GM20431 (cell line): ENCODE measurements around the gene HOXA10.

Experiments
- in situ Hi-C: fragments of 300-500 bp; cut with MseI, MboI; formaldehyde crosslinking; loops from one replicate; pipeline ENCODE4 v1.15.0; 2020; ENCODE audit warnings: low sequenced_read_pairs; ENCODE audit not compliant: unreplicated experiment

HOXA10 gene

DNA sequence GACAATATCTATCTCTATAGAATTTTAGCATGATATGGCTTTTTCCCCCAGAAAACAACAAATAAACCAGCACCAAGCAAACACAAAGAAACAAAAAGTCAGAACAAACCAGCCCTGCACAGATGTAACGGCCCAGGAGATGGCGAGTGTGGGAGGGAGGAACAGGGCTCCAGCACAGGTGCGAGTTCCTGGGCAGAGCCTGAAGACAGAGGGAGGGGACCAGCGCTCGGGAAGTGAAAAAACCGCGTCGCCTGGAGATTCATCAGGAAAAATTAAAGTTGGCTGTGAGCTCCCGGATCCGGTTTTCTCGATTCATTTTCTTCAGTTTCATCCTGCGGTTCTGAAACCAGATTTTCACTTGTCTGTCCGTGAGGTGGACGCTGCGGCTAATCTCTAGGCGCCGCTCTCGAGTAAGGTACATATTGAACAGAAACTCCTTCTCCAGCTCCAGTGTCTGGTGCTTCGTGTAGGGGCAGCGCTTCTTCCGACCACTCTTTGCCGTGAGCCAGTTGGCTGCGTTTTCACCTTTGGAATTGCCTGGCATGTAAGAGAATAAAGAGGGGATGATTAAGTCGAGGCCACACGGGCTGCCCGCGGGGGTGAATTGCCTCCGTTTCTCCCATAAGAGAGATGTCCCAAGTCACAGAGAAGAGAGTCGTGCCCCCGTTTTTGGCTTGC is 2.3 kb downstream of the HOXA10 start:
- in situ Hi-C loops = loop anchor here (25.0 kb wide), 2 partner anchors 784 to 1309 kb away; no protein-coding TSS in a partner anchor

DNA sequence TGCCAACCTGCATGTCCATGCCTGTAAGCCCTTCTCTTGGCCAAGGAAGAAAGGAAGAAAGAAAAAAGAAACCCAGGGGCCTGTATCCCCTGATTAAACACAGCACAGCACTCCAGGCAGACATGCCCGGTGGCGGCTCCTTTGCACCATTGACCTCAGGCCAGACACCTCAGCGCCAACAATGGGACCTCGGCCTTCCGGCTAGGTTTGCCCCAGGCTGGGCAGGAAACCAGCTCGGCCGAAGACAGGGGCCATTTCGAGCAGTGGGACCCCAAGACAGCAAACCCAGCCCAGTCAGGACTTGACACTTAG is 2.8 kb downstream of the HOXA10 start:
- in situ Hi-C loops = loop anchor here (25.0 kb wide), 2 partner anchors 784 to 1309 kb away; no protein-coding TSS in a partner anchor

DNA sequence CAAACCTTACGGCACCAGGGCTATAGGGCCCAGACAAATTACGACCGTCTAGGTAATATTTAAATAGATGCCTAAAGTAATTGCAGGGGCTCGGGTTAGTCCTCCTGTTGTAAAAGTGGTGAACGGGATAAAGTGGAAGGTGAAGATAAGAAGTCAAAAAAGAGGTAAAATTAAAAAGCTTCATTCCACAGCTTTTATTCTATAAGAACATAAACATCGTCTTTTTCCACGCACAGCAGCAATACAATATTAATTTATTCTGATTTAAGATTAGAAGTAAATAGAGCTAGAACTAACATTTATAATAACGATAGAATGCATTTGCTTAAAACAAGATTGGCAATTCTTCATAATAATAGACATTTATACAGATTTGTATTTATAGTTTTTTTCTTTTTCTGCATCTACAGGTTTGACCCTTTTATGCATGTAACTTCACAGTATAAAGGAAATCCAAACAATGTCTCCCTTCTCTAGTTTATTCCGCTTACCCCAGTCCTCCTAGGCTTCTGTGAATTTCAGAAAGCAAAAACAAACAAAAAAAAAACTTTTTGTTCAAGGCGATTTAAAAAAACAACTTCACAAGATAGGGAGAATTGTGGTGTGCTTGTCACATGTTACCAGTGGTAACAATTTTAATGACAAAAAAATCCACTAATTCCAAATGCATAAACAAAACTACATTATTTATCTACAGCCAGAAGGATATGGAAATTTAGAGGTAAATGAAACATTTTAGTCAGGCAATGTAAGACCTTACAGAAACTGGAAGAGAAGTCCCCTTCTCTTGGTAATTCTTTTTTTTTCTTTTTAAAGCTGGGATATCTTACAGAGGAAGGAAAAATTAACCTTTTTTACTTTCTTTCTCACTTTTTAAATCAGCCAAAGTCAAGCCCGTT is 3.4 kb downstream of the HOXA10 start:
- in situ Hi-C loops = loop anchor here (25.0 kb wide), 2 partner anchors 783 to 1308 kb away; no protein-coding TSS in a partner anchor

- in situ Hi-C loops = loop anchor here (25.0 kb wide), 2 partner anchors 783 to 1308 kb away; no protein-coding TSS in a partner anchor
Measured at GRCh38 chr7:27169658-27170425, 4.3 kb downstream of the HOXA10 start.

DNA sequence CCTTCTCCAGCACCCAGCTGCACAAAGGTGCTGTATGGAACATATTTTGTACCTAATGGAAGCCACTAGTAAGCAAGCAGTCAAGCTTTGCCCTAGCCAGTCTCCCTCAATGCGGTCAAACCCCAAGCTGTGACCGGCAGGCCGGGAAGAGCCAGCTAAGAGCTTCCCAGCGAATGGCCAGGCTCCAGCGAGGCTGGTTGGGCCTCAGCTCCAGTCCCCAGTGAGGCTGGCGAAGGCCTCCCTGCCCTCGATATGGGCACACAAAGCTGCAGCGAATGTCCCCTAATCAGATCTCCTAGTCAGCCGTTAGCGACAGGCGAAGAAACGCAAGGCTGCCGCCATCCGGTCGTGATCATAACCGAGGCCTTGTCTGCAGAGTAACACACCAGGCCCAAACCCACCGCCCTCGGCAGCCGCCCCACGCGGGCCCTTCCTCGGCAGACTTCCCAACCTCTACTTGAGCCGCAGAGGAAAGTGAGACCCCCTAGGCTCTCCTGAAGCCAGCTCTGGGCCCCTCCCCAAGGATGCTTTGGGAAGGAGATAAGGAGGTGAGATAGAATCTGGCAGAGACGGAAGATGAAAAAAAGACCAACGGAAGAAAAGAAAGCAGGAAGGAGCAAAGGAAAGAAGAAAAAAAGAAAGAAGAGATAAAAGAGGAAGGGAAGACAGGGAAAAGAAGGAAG is 5.7 kb downstream of the HOXA10 start:
- in situ Hi-C loops = loop anchor here (25.0 kb wide), 2 partner anchors 781 to 1306 kb away; no protein-coding TSS in a partner anchor

GRCh38 chr7:27167916-27168264 is 6.2 kb downstream of the HOXA10 start:
- in situ Hi-C loops = loop anchor here (25.0 kb wide), 2 partner anchors 781 to 1306 kb away; no protein-coding TSS in a partner anchor

- in situ Hi-C loops = loop anchor here (25.0 kb wide), 2 partner anchors 780 to 1305 kb away; no protein-coding TSS in a partner anchor
Measured at GRCh38 chr7:27166531-27167505, 7.3 kb downstream of the HOXA10 start.

DNA sequence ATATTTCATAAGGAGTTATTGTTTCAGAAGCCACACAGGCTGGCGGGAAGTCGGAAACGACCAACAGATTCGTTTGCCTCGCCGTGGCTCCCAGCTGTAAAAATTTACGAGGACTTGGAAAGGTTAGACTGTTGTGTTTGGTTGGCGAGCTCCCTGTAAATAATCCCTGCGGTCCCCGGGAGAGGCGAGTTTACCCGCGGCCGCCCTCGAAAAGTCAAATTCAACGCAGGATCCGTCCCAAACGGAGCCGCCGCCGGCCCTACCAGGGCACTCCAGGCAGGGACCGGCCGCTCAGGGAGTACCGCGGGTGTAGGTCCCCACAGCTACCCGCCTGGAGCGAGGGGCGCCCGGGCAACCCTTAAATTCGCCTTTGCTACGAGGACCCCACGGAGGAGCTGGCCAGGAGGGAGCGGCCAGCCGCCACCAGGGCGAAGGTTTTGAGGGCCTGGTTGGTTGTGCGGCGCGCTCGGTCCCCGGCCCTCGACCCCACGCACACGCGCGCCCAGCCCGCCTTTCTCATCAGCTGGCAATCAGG is 8.1 kb downstream of the HOXA10 start:
- in situ Hi-C loops = loop anchor here (25.0 kb wide), 2 partner anchors 779 to 1304 kb away; no protein-coding TSS in a partner anchor

DNA sequence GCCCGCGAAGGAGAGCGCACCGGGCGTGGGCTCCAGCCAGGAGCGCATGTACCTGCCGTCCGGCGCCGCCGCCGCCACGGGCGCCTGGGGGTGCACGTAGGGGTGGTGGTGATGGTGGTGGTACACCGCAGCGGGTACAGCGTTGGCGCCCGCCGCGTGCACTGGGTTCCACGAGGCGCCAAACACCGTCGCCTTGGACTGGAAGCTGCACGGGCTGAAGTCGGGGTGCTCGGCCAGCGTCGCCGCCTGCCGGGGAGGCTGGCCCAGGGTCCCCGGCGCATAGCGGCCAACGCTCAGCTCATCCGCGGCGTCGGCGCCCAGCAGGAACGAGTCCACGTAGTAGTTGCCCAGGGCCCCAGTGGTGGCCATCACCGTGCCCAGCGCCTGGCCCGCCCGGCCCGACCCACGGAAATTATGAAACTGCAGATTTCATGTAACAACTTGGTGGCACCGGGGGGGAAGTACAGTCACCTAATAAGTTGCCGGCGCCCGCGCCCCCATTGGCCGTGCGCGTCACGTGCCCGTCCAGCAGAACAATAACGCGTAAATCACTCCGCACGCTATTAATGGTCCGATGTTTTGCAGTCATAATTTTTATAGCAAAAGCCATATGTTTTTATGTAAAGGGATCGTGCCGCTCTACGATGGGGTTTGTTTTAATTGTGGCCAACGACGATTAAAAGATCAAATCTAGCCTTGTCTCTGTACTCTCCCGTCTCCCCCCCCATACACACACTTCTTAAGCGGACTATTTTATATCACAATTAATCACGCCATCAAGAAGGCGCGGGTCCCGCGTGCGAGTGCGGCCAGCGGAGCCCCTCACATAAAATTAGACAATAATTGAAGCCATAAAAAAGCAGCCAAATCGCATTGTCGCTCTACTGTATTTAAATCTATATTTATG is 8.8 kb downstream of the HOXA10 start, which contains the start of gene HOXA9:
Gene HOXA9 (minus strand): TSS at position 449 of the 907 bp plus-strand sequence. CDS start 80 bp downstream, at position 369.
- in situ Hi-C loops = loop anchor here (25.0 kb wide), 2 partner anchors 778 to 1303 kb away; no protein-coding TSS in a partner anchor

GRCh38 chr7:27164367-27165088 is 9.6 kb downstream of the HOXA10 start:
- in situ Hi-C loops = loop anchor here (25.0 kb wide), 2 partner anchors 777 to 1302 kb away; no protein-coding TSS in a partner anchor

- in situ Hi-C loops = loop anchor here (25.0 kb wide), 2 partner anchors 777 to 1302 kb away; no protein-coding TSS in a partner anchor
Measured at GRCh38 chr7:27164045-27164366, 10.1 kb downstream of the HOXA10 start.

- in situ Hi-C loops = loop anchor here (25.0 kb wide), 2 partner anchors 776 to 1301 kb away; no protein-coding TSS in a partner anchor
Measured at GRCh38 chr7:27163288-27164044, 10.7 kb downstream of the HOXA10 start.

DNA sequence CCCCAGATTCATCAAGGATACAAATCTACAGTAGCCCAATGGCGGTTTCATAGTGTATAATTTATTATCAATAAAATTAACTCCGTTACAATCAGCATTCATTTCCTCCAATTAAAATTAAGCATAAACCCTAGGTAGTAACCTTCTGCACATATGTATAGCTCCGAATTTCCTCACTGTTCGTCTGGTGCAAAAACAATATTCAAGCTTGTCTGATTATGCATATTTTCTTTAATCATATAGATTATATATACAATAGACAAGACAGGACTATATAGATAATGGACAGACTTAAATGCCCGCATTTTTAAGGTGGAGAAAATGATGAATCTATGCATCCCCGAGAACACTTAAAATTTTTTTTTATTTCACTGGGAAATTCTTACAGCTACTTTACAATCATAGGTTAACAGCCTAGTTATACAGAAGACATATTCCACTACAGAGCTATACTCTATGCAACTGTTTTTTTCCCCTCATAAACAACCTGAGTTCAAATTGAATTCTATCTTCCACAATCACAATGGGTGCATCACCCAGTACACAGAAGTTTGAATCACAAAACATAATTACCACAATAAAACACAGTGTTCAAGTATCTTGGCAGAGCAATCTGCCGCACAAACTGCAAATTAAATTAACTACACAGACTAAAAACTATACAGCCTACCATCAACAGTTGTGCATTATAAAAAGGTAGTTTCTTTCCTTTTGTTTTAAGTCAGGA is 11.4 kb downstream of the HOXA10 start:
- in situ Hi-C loops = loop anchor here (25.0 kb wide), 2 partner anchors 775 to 1300 kb away; no protein-coding TSS in a partner anchor

DNA sequence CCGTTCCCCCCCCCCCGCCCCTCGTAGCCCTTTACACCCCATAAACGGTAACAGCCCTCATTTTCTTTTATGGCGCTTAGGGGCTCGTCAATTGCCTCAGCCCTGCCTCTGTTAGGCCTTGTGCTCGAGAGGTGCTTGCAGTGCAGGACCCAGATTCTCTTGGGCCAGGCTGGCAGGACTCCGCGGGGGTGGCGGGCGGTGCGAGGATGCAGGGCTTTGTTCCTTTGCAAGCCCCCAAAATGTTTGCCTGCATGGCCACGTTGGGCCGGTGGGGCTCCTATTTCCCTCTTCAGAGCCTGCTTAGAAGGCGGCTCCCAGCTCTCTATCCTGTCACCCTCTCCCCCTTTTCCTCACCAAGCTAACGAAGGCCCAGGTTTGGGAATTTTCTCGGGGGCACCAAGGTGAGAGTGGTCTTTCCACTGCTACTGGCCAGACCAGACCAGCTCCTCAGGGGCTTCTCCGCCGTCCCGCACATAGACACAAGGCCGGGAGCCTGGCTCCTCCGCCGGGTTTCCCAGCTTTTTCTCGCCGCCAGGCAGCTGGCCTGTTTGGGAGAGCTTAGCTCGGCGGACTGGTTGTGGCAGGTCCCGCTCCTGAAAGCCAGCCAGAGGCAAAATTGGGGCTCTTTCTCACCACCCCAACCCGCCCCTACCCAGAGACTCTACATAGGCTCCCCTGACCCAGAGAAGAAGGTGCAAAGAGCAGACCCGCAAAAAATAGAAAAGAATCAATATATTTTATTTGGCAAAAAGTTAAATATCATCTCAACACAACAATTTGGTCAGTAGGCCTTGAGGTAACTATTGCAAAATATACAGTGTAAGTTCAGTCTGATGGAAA is 12.2 kb downstream of the HOXA10 start:
- in situ Hi-C loops = loop anchor here (25.0 kb wide), 2 partner anchors 775 to 1300 kb away; no protein-coding TSS in a partner anchor
